GM21723 (cell line): ENCODE data around the gene PDK2.

Source experiments
- ATAC-seq: cut with Tn5 transposase; IDR thresholded peaks from one replicate; pipeline ENCODE4 v1.9.1; 2021; ENCODE audit warnings: mild to moderate bottlenecking, moderate library complexity; ENCODE audit not compliant: unreplicated experiment

The PDK2 gene

DNA sequence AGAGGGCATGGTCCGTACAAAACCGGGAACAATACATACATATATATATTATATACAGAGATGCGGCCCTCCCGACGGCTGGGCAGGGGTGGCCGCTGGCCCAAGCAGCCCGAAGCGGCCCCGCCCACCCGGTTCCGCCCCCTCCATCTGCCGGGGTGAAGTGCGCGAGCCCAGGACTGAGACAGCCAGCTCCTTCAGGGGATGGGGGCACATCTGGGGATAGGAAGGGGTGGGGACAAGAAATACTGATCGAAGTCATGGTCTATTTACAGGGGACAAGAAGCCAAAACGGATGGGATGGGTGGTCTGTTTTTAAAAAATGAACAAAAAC lies 38.6 kb downstream of the PDK2 start:
- ATAC-seq = no peak

- no peak for ATAC-seq
These were observed 39.3 kb downstream of the PDK2 start for GRCh38 chr17:50134206-50135110.

DNA sequence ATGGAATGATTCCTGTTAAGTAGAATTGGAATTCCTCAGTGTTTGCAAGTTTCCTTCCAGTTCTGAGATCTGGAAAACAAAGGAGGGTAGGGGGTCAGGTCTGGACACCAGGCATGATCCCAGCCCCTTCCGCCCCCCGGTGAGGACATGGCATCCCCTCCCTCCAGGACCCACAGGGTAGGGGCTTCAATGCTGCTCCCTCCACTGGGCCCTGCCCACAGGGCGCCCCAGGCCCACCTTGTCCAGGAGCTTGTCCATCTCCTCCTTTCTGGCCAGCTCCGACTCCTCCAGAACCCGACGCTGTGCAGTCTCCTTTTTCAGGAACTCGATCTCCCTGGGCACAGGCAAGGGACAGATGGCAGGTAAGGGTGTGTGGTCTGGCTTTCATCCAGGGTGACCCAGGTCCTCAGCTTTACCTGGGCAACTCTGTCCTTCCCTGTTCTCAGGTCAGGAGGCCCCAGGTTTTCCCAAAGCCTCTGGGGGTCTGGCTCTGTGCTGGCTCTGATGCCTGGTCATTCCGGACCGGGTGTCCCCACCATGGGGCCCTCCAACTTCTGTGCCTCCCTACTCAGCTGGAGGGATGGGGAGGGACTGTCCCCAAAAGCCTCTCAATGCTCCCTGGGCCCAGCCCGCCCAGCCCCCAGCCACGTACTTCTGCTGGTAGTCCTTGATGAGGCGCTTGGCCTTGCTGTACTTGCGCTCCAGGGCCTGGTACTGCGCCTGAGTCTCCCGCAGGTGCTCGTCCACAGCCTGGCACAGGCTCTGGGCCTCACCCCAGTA lies 40.4 kb downstream of the PDK2 start:
- ATAC-seq = no peak

DNA sequence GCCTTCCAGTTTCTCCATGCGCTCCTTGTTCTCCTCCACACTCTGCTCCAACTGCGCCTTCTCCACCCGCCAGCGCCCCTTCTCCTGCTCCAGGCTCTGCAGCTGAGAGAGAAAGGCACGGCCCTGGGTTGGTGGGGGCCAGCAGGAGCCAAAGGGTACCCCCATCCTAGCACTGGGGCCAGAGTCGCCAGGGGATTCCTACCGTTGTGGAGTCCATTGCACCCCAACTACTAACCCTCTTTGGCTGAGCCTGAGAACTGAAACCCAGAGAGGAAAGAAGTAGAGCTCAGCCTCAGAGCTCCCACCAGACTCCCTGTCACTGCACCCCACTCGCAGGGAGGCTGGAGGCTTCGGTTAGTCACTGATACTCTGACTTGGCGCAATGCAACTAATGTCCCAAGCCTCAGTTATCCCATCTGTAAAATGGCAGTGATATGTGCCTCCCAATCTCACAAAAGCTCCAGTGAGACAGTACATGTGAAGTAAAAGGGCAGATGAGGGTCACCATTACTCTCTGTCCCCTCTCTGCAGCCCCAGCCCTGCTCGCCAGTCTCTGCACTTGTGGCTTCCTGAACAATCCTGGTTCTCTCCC lies 41.0 kb downstream of the PDK2 start:
- ATAC-seq = no peak

GRCh38 chr17:50137042-50137441 lies 41.9 kb downstream of the PDK2 start:
- ATAC-seq = no peak

- no peak for ATAC-seq
These were observed 44.1 kb downstream of the PDK2 start for GRCh38 chr17:50139185-50139783.

GRCh38 chr17:50139950-50140885 lies 45.1 kb downstream of the PDK2 start:
- peak; percentile 49 for ATAC-seq

GRCh38 chr17:50141026-50141744 lies 46.0 kb downstream of the PDK2 start:
- ATAC-seq = no peak

- ATAC-seq = no peak
These were observed 46.6 kb downstream of the PDK2 start for GRCh38 chr17:50141745-50142110.

- no peak for ATAC-seq
These were observed 48.5 kb downstream of the PDK2 start for GRCh38 chr17:50143461-50144176.

- ATAC-seq = no peak
These were observed 49.2 kb downstream of the PDK2 start for GRCh38 chr17:50144355-50144754.

DNA sequence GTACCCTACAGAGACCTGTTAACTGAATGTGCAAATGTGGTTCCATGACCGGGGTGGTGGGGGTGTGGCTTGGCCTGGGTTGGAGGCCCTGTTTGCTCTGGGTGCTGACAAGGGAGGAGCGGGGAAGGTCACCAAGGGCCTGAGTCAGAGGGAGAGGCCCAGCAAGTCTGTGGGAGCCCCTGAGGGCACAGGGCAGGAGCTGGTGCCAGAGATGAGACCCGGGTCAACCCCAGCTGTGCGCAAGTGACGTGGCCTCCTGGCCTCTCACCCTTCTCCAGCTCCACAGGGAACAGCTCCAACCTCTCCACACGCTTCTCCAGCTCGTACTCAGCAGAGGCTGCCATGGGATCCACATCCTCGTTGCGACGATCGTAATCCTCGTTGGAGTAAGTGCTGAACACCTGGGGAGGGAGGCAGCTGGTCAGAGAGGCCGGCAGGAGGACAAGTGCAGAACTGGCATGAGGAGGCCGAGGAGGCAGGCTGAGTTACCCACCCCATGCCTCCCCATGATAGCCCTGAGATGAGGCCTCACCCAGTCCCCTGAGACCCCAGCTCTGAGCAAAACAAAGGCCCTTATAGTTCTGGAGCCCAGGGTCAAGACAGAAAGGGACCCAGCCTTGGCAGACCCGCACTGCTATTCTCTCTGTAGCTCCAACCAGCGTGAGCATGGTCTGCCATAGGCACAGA lies 49.8 kb downstream of the PDK2 start:
- ATAC-seq = no peak

- ATAC-seq = no peak
These were observed 50.5 kb downstream of the PDK2 start for GRCh38 chr17:50145532-50146229.

DNA sequence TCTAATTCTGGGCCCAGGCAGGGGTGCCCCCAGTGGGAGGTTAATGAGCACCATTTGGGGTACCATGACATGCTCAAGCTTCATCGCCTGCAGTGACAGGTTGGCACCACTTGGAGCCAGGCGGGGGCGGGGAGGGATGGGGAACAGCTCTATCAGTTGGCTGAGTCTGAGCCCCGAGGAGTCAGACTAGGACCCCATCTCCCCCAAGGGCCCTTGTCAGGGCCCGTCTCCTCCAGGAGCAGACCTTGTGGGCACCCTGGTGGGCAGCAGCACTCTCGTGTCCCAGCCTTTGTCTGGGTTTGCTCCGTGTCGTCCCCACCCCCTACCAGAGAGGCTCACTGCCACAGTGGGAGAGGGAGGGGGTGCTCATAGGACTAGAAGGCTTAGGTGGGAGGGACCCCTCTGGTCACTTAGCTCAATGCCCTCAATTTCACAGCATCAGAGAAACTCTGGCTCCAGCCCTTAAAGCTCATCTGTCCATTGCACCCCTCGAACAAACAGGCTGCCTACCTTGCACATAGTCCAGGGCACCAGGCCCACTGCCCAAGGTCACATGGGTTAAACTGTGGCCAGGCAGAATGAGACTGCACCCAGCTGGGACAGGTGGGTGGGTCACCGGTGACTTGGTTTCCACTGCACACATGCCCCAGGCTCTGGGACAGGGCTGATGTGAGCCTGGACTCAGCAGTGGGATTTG lies 51.2 kb downstream of the PDK2 start:
- no peak for ATAC-seq

GRCh38 chr17:50146927-50147665 lies 51.9 kb downstream of the PDK2 start:
- no peak for ATAC-seq

DNA sequence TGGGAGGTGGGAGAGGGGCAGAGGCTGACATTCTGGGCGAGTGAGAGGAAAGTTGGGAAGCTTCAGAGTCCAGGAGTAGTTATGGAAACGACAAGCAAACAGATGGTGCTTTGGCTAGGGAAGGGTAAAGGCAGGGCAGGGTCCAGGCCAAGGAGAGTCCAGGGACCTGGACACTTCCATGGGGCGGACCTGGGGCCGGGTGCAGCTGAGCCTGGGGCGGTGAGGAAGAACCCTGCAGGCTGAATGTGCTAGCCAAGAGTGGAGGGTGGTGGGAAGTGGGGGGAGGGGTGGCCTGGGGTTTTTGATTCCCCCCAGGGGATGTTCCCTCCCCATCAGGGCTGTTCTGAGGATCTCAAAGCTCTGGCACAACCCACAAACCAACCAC lies 52.7 kb downstream of the PDK2 start:
- no peak for ATAC-seq
